ENCODE measurements around the gene HEATR9. TPM values are rescaled to one million over a fixed set of nuclear protein-coding genes. Genes with fewer than 3 reads are reported as not detected.
A peak's percentile ranks its signal among the peaks of the same experiment; 100 is the strongest.

The HEATR9 gene
- polyA plus RNA-seq, 3 donors from 2014 or later, result 0.11 to 0.19 TPM; not detected in 1

DNA sequence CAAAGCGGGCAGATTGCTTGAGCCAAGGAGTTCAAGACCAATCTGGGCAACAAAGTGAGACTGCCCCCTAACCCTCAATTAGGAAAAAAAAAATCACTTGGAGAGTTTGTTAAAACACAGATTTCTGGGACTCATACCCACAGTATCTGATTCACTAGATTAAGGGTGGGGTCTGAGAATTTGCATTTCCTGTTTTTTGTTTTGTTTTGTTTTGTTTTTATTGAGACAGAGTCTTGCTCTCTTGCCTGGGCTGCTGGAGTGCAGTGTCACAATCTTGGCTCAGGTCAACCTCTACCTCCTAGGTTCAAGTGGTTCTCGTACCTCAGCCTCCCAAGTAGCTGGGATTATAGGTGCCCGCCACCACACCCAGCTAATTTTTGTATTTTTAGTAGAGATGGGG is 1.1 kb downstream of the HEATR9 start:
- Mint-ChIP-seq H3K27ac (peak overlapping the region in 5 of 6 donors; percentile 28 to 86 (median 58)), H3K4me1 (peaks cover 44 to 67% of the 10 kb centered on the region in 2 donors), H3K27me3 (ENCODE audit: low read depth in 3 of 3) (peaks cover 0 to 3% (median 0%) of the 10 kb centered on the region in 3 donors), H3K36me3 (peaks cover 15 to 43% (median 30%) of the 10 kb centered on the region in 3 donors), H3K9me3 (no peaks in the 10 kb centered on the region), H3K4me3 (no peak overlapping the region)
- no peak for DNase-seq

DNA sequence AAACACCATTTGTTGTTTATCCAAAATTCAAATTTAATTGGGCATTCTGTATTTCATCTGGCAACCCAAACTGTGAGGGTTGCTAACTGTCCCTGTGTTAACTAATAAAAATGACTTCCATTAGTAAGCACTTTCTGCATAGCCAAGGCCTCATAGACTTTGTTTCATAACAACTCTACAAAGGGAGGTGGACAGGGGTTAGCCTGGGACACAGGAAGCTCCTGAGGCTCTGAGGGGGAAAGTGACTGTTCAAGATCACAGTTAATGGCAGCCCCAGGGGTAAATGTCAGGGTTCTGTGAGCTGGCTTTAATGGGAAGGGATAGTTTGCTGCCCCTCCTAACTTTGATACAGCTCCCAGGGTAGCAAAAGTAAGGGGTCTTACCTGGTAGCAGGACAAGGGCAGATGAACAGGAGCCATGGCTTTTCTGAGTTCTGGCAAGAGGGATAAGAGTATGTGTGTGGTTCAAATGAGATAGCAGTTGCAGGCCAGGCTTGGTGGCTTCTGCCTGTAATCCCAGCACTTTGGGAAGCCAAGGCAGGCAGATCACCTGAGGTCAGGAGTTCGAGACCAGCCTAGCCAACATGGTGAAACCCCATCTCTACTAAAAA is 2.2 kb downstream of the HEATR9 start:
- H3K9me3 Mint-ChIP-seq, result no peaks in the 10 kb centered on the region
- peaks cover 0 to 3% (median 0%) of the 10 kb centered on the region in 3 donors for H3K27me3 Mint-ChIP-seq (ENCODE audit: low read depth in 3 of 3)
- peak overlapping the region in 1 of 5 donors; percentile 6 for H3K4me3 Mint-ChIP-seq
- peaks cover 35 to 62% of the 10 kb centered on the region in 2 donors for H3K4me1 Mint-ChIP-seq
- DNase-seq, result no peak
- H3K27ac Mint-ChIP-seq, result peak overlapping the region in 4 of 6 donors; percentile 2 to 74 (median 41)
- peaks cover 13 to 46% (median 30%) of the 10 kb centered on the region in 3 donors for H3K36me3 Mint-ChIP-seq

DNA sequence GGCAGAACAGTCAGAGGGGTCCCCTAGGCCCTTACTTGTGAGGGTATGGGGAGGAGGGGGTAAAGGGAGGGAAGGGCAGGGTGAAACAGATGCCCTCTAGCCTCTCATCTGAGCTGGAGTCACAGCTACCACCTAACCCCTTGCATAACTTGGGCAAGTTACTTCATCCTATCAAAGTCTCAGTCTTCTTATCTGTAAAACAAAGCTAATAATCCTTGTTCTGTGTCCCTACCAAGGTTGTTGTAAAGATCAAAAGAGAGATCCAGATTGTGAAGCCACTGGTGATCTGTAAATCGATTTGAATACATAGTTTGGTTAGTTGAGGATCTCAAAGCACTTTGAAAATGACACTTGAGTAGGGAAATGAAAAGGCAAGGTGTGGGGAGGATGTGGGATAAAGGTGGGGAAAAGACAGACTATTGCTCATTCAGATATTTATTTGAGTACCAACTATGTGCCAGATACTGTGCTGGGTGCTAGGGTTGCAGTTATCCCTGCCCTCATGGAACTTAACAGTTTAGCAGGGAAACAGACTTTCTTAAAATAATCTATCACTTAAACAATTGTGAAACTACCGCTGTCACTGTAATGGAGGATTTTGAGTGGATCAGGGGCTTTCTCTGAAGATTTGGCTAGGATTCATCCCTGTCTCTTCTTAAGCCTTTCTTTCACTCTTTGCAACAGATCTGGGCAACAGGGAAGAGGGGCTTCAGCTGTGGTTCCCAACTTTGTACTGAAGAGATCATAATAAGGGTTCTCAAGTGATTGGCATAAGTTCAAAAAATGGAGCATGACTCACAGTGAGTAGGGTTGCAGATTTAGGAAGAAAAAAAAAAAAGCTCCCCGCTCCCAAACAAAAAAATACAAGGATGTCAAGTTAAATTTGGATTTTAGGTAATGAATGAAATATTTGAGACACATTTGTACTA is 3.0 kb downstream of the HEATR9 start:
- DNase-seq, result no peak
- H3K36me3 Mint-ChIP-seq, result peaks cover 11 to 44% (median 34%) of the 10 kb centered on the region in 3 donors
- H3K9me3 Mint-ChIP-seq, result no peaks in the 10 kb centered on the region
- H3K27ac Mint-ChIP-seq, result peak overlapping the region; percentile 2 to 77 (median 51)
- H3K4me1 Mint-ChIP-seq, result peaks cover 27 to 61% of the 10 kb centered on the region in 2 donors
- H3K27me3 Mint-ChIP-seq (ENCODE audit: low read depth in 3 of 3), result peaks cover 0 to 1% (median 0%) of the 10 kb centered on the region in 3 donors
- H3K4me3 Mint-ChIP-seq, result peak overlapping the region in 4 of 5 donors; percentile 8 to 36 (median 24)

DNA sequence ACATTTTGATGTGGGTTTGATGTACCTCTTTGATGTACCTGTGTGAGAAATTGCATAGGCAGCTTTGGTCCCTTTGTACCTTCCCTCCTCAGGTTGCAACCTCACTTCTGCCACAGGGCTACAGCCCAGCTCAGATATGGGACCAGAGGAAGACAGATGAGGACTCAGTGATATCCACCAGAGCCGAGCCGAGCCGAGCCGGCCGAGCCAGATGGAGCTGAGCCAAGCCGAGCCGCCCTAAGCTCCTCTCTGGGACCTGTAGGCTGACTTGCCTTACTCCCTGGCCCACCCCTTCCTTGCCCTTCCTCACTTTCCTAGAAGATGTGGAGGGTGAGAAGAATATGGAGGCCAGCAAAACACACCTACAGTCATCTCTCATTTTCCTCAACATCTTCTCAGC is 3.8 kb downstream of the HEATR9 start:
- Mint-ChIP-seq H3K27ac (peak overlapping the region in 1 of 6 donors; percentile 23), H3K9me3 (no peaks in the 10 kb centered on the region)

DNA sequence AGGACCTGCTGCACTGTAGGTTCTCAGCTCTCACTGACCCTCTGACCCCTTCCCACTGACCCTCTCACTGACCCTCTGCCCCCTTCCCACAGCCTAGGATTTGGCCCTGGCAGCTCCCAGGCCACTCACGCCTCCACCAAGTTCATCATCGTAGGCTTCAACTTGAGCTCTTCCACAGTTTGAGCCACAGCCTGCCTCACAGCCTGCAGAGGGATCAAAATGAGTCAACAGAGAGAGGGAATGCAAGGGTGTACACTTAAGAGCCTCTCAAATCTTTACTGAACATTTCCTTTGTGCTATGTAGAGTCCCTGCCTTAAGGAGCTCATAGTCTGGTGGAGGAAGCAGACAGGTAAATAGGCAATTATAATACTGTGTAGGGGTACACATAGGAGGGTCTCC is 12.1 kb downstream of the HEATR9 start:
- DNase-seq, result no peak
- H3K9me3 Mint-ChIP-seq, result no peaks in the 10 kb centered on the region
- peak overlapping the region in 5 of 6 donors; percentile 4 to 76 (median 69) for H3K27ac Mint-ChIP-seq
- no peak overlapping the region for H3K4me3 Mint-ChIP-seq
- H3K36me3 Mint-ChIP-seq, result peaks cover 19 to 43% (median 36%) of the 10 kb centered on the region in 3 donors
- peaks cover 42 to 64% of the 10 kb centered on the region in 2 donors for H3K4me1 Mint-ChIP-seq
- peaks cover 0 to 2% (median 0%) of the 10 kb centered on the region in 3 donors for H3K27me3 Mint-ChIP-seq (ENCODE audit: low read depth in 3 of 3)

More for the DNA sequence above, 3.8 kb downstream of the HEATR9 start:
- Mint-ChIP-seq H3K4me1 (peaks cover 26 to 57% of the 10 kb centered on the region in 2 donors), H3K27me3 (ENCODE audit: low read depth in 3 of 3) (peaks cover 0 to 1% (median 0%) of the 10 kb centered on the region in 3 donors), H3K4me3 (no peak overlapping the region), H3K36me3 (peaks cover 11 to 43% (median 34%) of the 10 kb centered on the region in 3 donors)
- no peak for DNase-seq

DNA sequence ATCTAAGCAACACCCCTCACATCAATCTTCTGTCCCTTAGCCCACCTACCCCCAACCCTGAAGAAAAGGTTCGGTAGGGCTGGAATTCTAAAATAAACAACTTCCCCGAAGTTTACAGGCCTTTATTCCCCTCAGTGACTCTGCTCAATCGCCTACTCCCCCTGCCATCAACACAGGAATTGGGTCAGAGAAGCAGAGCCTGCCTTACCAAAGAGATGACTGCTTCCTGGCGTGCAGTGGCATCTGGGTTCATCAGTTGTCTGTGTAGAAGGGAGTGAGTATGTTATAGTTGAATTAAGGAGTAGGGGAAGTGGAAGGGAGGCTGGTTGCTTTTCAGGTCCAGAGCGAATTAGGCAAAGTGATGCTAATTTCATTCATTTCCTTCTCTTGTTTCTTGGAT is 12.7 kb downstream of the HEATR9 start:
- peaks cover 0 to 2% (median 0%) of the 10 kb centered on the region in 3 donors for H3K27me3 Mint-ChIP-seq (ENCODE audit: low read depth in 3 of 3)
- H3K4me1 Mint-ChIP-seq, result peaks cover 48 to 65% of the 10 kb centered on the region in 2 donors
- peak overlapping the region in 3 of 5 donors; percentile 26 to 40 (median 36) for H3K4me3 Mint-ChIP-seq
- peaks cover 18 to 46% (median 35%) of the 10 kb centered on the region in 3 donors for H3K36me3 Mint-ChIP-seq
- H3K27ac Mint-ChIP-seq, result peak overlapping the region; percentile 72 to 89 (median 82)
- no peak for DNase-seq
- peaks cover 0 to 2% (median 0%) of the 10 kb centered on the region in 6 donors for H3K9me3 Mint-ChIP-seq

DNA sequence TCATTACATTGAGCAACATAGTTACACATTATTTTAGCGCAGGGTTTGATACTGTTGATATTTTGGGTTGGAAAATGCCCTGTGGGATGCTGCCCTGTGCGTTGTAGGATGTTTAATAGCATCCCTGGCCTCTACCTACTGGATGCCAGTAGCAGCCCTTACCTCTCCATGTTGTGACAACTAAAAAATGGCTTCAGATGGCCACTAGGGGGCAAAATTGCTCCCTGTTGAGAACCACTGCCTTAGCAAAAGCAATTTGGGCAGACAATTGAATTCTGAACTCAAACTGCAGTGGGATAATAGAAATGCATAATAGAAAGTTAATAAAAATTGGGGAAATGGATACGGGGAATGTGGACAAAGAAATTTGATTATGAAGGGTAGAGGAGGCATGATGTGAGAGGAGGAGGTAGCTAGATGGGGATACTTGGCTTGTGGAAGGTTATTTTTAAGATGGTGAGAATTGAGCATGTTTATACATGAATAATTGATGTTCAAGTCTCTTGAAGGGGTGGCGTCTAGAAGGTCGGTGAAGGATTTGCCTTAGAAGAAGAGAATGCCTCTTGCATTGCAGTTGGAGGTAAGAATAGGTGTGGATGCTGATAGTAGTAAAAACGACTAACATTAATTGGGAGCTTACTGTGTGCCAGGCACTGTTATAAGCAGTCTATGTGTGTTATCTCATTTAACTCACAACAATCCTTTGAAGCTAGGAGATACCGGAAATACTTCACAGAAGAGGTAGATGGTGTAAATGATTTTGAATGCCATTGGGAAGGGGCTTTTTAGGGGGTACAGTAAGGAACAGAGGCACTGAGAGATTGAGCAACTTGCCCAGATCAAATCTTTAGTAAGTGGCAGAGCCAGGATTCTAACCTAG is 19.0 kb downstream of the HEATR9 start:
- peak; percentile 69 to 78 (median 74) for DNase-seq
- H3K4me1 Mint-ChIP-seq, result peaks cover 31 to 46% of the 10 kb centered on the region in 2 donors
- H3K9me3 Mint-ChIP-seq, result peaks cover 0 to 2% (median 0%) of the 10 kb centered on the region in 6 donors
- peak overlapping the region; percentile 8 to 56 (median 29) for H3K4me3 Mint-ChIP-seq
- H3K27ac Mint-ChIP-seq, result peak overlapping the region; percentile 47 to 87 (median 78)
- H3K27me3 Mint-ChIP-seq (ENCODE audit: low read depth in 3 of 3), result peaks cover 0 to 2% (median 0%) of the 10 kb centered on the region in 3 donors
- H3K36me3 Mint-ChIP-seq, result peaks cover 26 to 51% (median 28%) of the 10 kb centered on the region in 3 donors

DNA sequence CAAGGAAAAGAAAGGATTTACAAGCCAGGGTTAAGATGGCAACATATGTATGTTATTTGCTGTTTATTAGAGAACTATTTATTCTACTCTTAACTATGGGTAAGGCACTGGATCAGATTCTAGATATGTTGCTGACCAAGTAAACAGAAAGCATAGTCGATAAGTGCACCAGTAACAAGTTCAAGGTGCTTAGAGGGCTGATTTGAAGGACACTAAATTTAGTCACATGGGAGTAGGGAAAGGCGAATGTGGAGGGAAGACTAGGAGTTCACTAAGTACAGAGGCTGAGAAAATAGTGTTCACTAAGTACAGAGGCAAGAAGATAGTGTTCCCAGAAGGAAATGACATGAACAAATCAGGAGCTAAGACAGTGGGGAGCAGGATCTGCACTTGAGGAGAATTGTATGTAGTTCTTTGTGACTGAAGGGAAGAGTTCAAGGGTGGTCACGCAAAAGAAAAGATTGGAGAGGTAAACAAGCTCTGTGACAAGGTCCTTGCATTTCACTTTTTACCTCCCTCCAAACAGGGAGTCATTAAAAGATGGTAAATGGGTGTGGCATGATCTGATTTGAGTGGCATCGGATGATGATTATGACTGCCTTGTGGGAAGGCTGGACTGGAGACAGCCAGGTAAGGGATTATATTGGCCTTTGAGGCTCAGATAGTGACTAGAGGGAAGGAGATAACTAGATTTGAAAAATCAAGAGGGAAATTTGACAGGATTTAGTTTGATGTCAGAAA is 20.9 kb downstream of the HEATR9 start:
- H3K36me3 Mint-ChIP-seq, result peaks cover 32 to 59% (median 34%) of the 10 kb centered on the region in 3 donors
- DNase-seq, result no peak
- H3K4me3 Mint-ChIP-seq, result no peak overlapping the region
- peaks cover 0 to 2% (median 0%) of the 10 kb centered on the region in 6 donors for H3K9me3 Mint-ChIP-seq
- H3K4me1 Mint-ChIP-seq, result peaks cover 21 to 30% of the 10 kb centered on the region in 2 donors
- peak overlapping the region in 5 of 6 donors; percentile 55 to 90 (median 65) for H3K27ac Mint-ChIP-seq
- no peaks in the 10 kb centered on the region for H3K27me3 Mint-ChIP-seq (ENCODE audit: low read depth in 3 of 3)

DNA sequence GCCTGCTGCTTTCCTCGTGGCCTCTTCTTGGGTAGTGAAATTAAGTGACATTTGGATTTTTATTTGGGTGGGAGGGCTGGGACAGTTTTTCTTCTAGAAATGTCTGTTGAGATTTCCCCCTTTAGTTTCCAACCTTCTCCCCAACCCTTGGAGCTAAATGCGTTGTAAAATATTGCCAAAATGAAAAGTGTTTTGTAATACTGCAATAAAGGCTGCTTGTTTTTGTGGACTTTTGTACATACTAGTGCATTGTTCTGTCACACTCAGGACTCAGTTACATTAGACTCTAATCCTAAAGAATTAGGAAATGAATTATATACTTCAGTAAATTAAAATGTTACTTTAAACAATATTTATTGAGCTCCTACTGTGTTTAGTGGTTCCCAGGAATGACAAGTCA is 21.7 kb downstream of the HEATR9 start:
- no peak for DNase-seq
- H3K9me3 Mint-ChIP-seq, result peaks cover 0 to 2% (median 0%) of the 10 kb centered on the region in 6 donors
- peaks cover 34 to 59% (median 37%) of the 10 kb centered on the region in 3 donors for H3K36me3 Mint-ChIP-seq
- H3K27me3 Mint-ChIP-seq (ENCODE audit: low read depth in 3 of 3), result no peaks in the 10 kb centered on the region
- H3K4me3 Mint-ChIP-seq, result no peak overlapping the region
- peaks cover 17 to 25% of the 10 kb centered on the region in 2 donors for H3K4me1 Mint-ChIP-seq
- H3K27ac Mint-ChIP-seq, result peak overlapping the region in 1 of 6 donors; percentile 39

DNA sequence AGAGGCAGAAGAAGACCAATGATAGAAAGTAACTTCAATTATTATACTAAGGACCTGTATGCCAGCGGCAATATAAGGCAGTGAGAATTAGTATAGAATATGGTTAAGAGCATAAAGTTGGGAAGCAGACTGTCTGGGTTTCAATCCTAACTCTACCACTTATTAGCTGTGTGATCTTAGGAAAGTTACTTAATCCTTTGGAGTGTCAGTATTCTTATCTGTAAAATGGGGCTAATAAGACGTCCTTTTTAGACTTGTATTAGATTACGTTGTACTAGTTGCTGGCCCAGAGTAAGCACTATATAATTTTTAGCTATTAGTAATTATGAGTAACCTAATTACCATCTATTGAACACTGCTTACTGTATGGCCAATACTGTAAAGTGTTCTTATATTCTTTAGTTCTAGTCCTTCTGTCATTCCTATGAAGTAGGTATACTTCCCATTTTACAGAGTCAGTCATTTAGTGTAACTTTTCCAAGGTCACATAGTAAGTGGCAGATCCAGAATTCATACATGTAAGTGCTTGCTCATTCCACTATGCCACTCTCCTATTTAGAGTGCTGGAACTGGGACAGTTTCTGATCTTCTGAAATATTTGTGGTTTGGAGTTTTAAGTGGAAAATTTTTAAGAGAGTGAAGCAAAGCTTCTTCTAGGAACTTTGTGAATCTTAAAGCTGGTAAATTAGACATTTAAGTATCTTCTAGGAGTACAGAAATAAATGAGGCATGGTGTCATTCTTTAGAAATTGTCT is 22.5 kb downstream of the HEATR9 start:
- Mint-ChIP-seq H3K27ac (peak overlapping the region in 5 of 6 donors; percentile 16 to 59 (median 39)), H3K4me1 (peaks cover 13 to 21% of the 10 kb centered on the region in 2 donors), H3K27me3 (ENCODE audit: low read depth in 3 of 3) (no peaks in the 10 kb centered on the region), H3K4me3 (no peak overlapping the region), H3K9me3 (peaks cover 0 to 1% (median 0%) of the 10 kb centered on the region in 6 donors), H3K36me3 (peaks cover 33 to 57% (median 35%) of the 10 kb centered on the region in 3 donors)
- DNase-seq, result no peak

DNA sequence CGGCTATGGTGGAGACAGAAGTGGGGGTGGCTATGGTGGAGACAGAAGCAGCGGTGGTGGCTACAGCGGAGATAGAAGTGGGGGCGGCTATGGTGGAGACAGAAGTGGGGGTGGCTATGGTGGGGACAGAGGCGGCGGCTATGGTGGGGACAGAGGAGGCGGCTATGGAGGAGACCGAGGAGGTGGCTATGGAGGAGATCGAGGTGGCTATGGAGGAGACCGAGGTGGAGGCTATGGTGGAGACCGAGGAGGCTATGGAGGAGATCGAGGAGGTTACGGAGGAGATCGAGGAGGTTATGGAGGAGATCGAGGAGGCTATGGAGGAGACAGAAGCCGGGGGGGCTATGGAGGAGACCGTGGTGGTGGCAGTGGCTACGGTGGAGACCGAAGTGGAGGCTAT is 24.1 kb downstream of the HEATR9 start:
- no peak for DNase-seq
- no peaks in the 10 kb centered on the region for H3K9me3 Mint-ChIP-seq
- peak overlapping the region in 2 of 6 donors; percentile 21 to 58 for H3K27ac Mint-ChIP-seq
- no peak overlapping the region for H3K4me3 Mint-ChIP-seq
- H3K27me3 Mint-ChIP-seq (ENCODE audit: low read depth in 3 of 3), result peaks cover 0 to 2% (median 2%) of the 10 kb centered on the region in 3 donors
- H3K4me1 Mint-ChIP-seq, result peaks cover 2 to 5% of the 10 kb centered on the region in 2 donors
- H3K36me3 Mint-ChIP-seq, result peaks cover 36 to 59% (median 39%) of the 10 kb centered on the region in 3 donors

Data from immature natural killer cell (primary cell).